IMR-90 (cell line): ENCODE results near the gene PCDHB8. TPM values are rescaled to one million over a fixed set of nuclear protein-coding genes. Genes with fewer than 3 reads are reported as not detected.

Experiments used
- ATAC-seq: fragments of 200-7000 bp; cut with Tn5 transposase; 2 replicates; pipeline ENCODE4 v1.9.1; 2020; ENCODE audit warnings: low read depth, mild to moderate bottlenecking, moderate library complexity
- BruUV-seq: library from RNA; stranded (reverse); fragments of 400-500 nt; replicated peaks from 2 replicates; lab custom pipeline; 2021; lab: Mats Ljungman, UMichigan
- CTCF ChIA-PET: fragments of 300-600 bp; formaldehyde crosslinking; extraction: SDS; loops from one replicate; lab custom pipeline; 2021; ENCODE audit warnings: antibody characterized with exemption; lab: Yijun Ruan, JAX
- POLR2A ChIA-PET: fragments of 300-600 bp; sonication (Branson Sonifier 250); formaldehyde crosslinking; loops from one replicate; lab custom pipeline; 2022; ENCODE audit warnings: antibody characterized with exemption; ENCODE audit not compliant: unreplicated experiment; lab: Charles Lee
- DNase-seq: peaks from one replicate; pipeline ENCODE4 v3.0.0; 2013
- H2AFZ ChIP-seq: replicated peaks from 2 replicates; pipeline ENCODE3; 2013; ENCODE audit warnings: low read length, mild to moderate bottlenecking; ENCODE audit not compliant: poor library complexity
- H2AK5ac ChIP-seq: 2 replicates; pipeline ENCODE4 v1.6.1; 2013; ENCODE audit warnings: low read depth, low read length, inconsistent platforms
- H2AK9ac ChIP-seq: replicated peaks from 2 replicates; pipeline ENCODE3; 2013; ENCODE audit warnings: mild to moderate bottlenecking, low read depth, low read length, moderate library complexity; ENCODE audit not compliant: poor library complexity
- H2BK120ac ChIP-seq: 2 replicates; pipeline ENCODE4 v1.6.1; 2013; ENCODE audit warnings: low read depth, low read length, inconsistent platforms
- H2BK15ac ChIP-seq: 3 replicates; pipeline ENCODE4 v1.6.1; 2013; ENCODE audit warnings: low read depth, low read length, inconsistent platforms
- H2BK20ac ChIP-seq: 2 replicates; pipeline ENCODE4 v1.6.1; 2013; ENCODE audit warnings: low read depth, mild to moderate bottlenecking, inconsistent platforms, low read length, moderate library complexity
- H2BK5ac ChIP-seq: 2 replicates; pipeline ENCODE4 v1.6.1; 2013; ENCODE audit warnings: mild to moderate bottlenecking, low read depth, low read length, inconsistent platforms; ENCODE audit not compliant: poor library complexity, severe bottlenecking
- H3K14ac ChIP-seq: replicated peaks from 2 replicates; pipeline ENCODE4 v1.6.1; 2013; ENCODE audit warnings: low read depth, low read length, inconsistent platforms
- H3K18ac ChIP-seq: 2 replicates; pipeline ENCODE4 v1.6.1; 2013; ENCODE audit warnings: low read depth, low read length, control low read depth
- H3K23ac ChIP-seq: 2 replicates; pipeline ENCODE4 v1.6.1; 2013; ENCODE audit warnings: low read depth, low read length, inconsistent platforms
- H3K27ac ChIP-seq: 2 replicates; pipeline ENCODE4 v1.5.1; 2013; ENCODE audit warnings: mild to moderate bottlenecking, control low read depth, low read length; ENCODE audit not compliant: insufficient read depth
- H3K27me3 ChIP-seq: 2 replicates; pipeline ENCODE4 v1.6.1; 2013; ENCODE audit warnings: low read length; ENCODE audit not compliant: control insufficient read depth, insufficient read depth
- H3K36me3 ChIP-seq: 2 replicates; pipeline ENCODE4 v1.6.1; 2013; ENCODE audit warnings: low read length, mixed read lengths; ENCODE audit not compliant: control insufficient read depth, insufficient read depth
- H3K4ac ChIP-seq: 2 replicates; pipeline ENCODE4 v1.6.1; 2013; ENCODE audit warnings: low read depth, low read length, inconsistent platforms
- H3K4me1 ChIP-seq: 2 replicates; pipeline ENCODE4 v1.6.1; 2013; ENCODE audit warnings: low read length, mixed read lengths; ENCODE audit not compliant: control insufficient read depth, insufficient read depth
- H3K4me2 ChIP-seq: 2 replicates; pipeline ENCODE4 v1.6.1; 2013; ENCODE audit warnings: low read depth, mild to moderate bottlenecking, control low read depth, low read length, moderate library complexity
- H3K4me3 ChIP-seq: 2 replicates; pipeline ENCODE4 v1.5.1; 2013; ENCODE audit warnings: low read depth, mild to moderate bottlenecking, control low read depth, low read length, moderate library complexity; ENCODE audit not compliant: insufficient read depth
- H3K56ac ChIP-seq: 2 replicates; pipeline ENCODE4 v1.6.1; 2013; ENCODE audit warnings: low read length, inconsistent platforms; ENCODE audit not compliant: insufficient read depth; ENCODE audit errors: extremely low read depth
- H3K79me1 ChIP-seq, 2 experiments: 2 replicates each; pipeline ENCODE4 v1.6.1; 2013; ENCODE audit warnings: low read length in 2 of 2, inconsistent platforms in 1 of 2, low read depth in 1 of 2
- H3K9ac ChIP-seq: 2 replicates; pipeline ENCODE4 v1.6.1; 2013; ENCODE audit warnings: low read depth, low read length, control low read depth
- H3K9me1 ChIP-seq: 2 replicates; pipeline ENCODE4 v1.6.1; 2013; ENCODE audit warnings: low read length, inconsistent platforms; ENCODE audit not compliant: insufficient read depth
- H3K9me3 ChIP-seq: 2 replicates; pipeline ENCODE4 v1.6.1; 2013; ENCODE audit warnings: low read length; ENCODE audit not compliant: control insufficient read depth, insufficient read depth
- H4K20me1 ChIP-seq: 2 replicates; pipeline ENCODE4 v1.6.1; 2013; ENCODE audit warnings: low read length, inconsistent platforms; ENCODE audit not compliant: insufficient read depth
- H4K5ac ChIP-seq: 2 replicates; pipeline ENCODE4 v1.6.1; 2013; ENCODE audit warnings: mild to moderate bottlenecking, low read depth, low read length, control low read depth
- H4K8ac ChIP-seq, 2 experiments: 2 replicates each; pipeline ENCODE4 v1.6.1; 2013; ENCODE audit warnings: low read depth in 2 of 2, low read length in 2 of 2, control low read depth in 1 of 2, inconsistent platforms in 1 of 2
- H4K91ac ChIP-seq: 2 replicates; pipeline ENCODE4 v1.6.1; 2013; ENCODE audit warnings: low read depth, low read length, inconsistent platforms; ENCODE audit not compliant: insufficient read depth
- BHLHE40 ChIP-seq: fragments of 150-350 bp; IDR thresholded peaks from 2 replicates; pipeline ENCODE4 v1.6.1; 2016; ENCODE audit warnings: mild to moderate bottlenecking, low read depth, low read length
- CEBPB ChIP-seq: IDR thresholded peaks from 2 replicates; pipeline ENCODE4 v1.6.1; 2012; ENCODE audit warnings: low read depth, low read length, improper control_type of control experiment
- CHD1 ChIP-seq: IDR thresholded peaks from 2 replicates; pipeline ENCODE4 v1.6.1; 2012; ENCODE audit warnings: low read depth, low read length, improper control_type of control experiment
- CTCF ChIP-seq: conservative IDR thresholded peaks from 2 replicates; pipeline ENCODE4 v1.5.1; 2012; ENCODE audit warnings: mild to moderate bottlenecking, low read depth, low read length, improper control_type of control experiment
- MAFK ChIP-seq: IDR thresholded peaks from 2 replicates; pipeline ENCODE4 v1.6.1; 2012; ENCODE audit warnings: low read depth, low read length, improper control_type of control experiment
- MAZ ChIP-seq: IDR thresholded peaks from 2 replicates; pipeline ENCODE4 v1.6.1; 2012; ENCODE audit warnings: low read depth, mild to moderate bottlenecking, low read length, improper control_type of control experiment, moderate library complexity, borderline replicate concordance
- MXI1 ChIP-seq: IDR thresholded peaks from 2 replicates; pipeline ENCODE4 v1.6.1; 2012; ENCODE audit warnings: low read depth, mild to moderate bottlenecking, low read length, moderate library complexity, borderline replicate concordance
- NFE2L2 ChIP-seq: fragments of 150-350 bp; IDR thresholded peaks from 2 replicates; pipeline ENCODE4 v1.6.1; 2016; ENCODE audit warnings: low read depth, mild to moderate bottlenecking, low read length
- POLR2A ChIP-seq: IDR thresholded peaks from 2 replicates; pipeline ENCODE4 v1.6.1; 2012; ENCODE audit warnings: mild to moderate bottlenecking, low read depth, low read length
- RAD21 ChIP-seq: IDR thresholded peaks from 2 replicates; pipeline ENCODE4 v1.6.1; 2012; ENCODE audit warnings: low read length, improper control_type of control experiment
- RCOR1 ChIP-seq: IDR thresholded peaks from 2 replicates; pipeline ENCODE4 v1.6.1; 2012; ENCODE audit warnings: mild to moderate bottlenecking, low read length, improper control_type of control experiment; ENCODE audit not compliant: insufficient replicate concordance
- RFX5 ChIP-seq: IDR thresholded peaks from 2 replicates; pipeline ENCODE4 v1.8.0; 2012; ENCODE audit warnings: low read depth, mild to moderate bottlenecking, low read length, moderate library complexity
- SMC3 ChIP-seq: fragments of 150-350 bp; IDR thresholded peaks from 2 replicates; pipeline ENCODE4 v1.6.1; 2016; ENCODE audit warnings: low read depth, mild to moderate bottlenecking, antibody characterized with exemption, low read length, moderate library complexity
- USF2 ChIP-seq: fragments of 150-350 bp; IDR thresholded peaks from 2 replicates; pipeline ENCODE4 v1.6.1; 2017; ENCODE audit warnings: mild to moderate bottlenecking, antibody characterized with exemption, low read length, low read depth
- WGBS, 2 experiments: methylation state at CpG; one replicate each; pipeline versions ENCODE4 v1.1.5 to v1.1.7; 2013; ENCODE audit warnings: missing lambda C conversion rate in 2 of 2; ENCODE audit not compliant: insufficient read length in 1 of 2; ENCODE audit errors: extremely low coverage in 2 of 2; 5-methylcytosine and 5-hydroxymethylcytosine counted together
- dilution Hi-C: fragments of 300-500 bp; cut with HindIII; formaldehyde crosslinking; loops from one replicate; pipeline ENCODE4 v1.14.3; 2018; ENCODE audit warnings: low sequenced_read_pairs; ENCODE audit not compliant: unreplicated experiment
- in situ Hi-C: fragments of 300-500 bp; cut with MboI; formaldehyde crosslinking; loops from 3 replicates; pipeline ENCODE4 v1.14.3; 2019; ENCODE audit warnings: low sequenced_read_pairs, inconsistent platforms, mixed read lengths
- intact Hi-C: fragments of 100-400 bp; cut with micrococcal nuclease; formaldehyde crosslinking; loops from 2 replicates; pipeline ENCODE4 v1.10.0; 2022
- polyA plus RNA-seq, 3 experiments: library from polyadenylated mRNA; depleted of rRNA; stranded (reverse); fragments of >200 nt; gene quantifications; 2 replicates each; pipeline ENCODE4 v1.2.3, GENCODE V29; 2012; ENCODE audit warnings: low replicate concordance in 1 of 3
- total RNA-seq: library from RNA; depleted of rRNA; stranded (reverse); fragments of >200 nt; gene quantifications from 2 replicates; pipeline ENCODE4 v1.2.3, GENCODE V29; 2012
- TF ChIP-seq, protein P1 (sequence below): fragments of 150-350 bp; IDR thresholded peaks from 2 replicates; pipeline ENCODE4 v1.6.1; 2016; ENCODE audit warnings: low read depth, mild to moderate bottlenecking, low read length, moderate library complexity, borderline replicate concordance

PCDHB8 gene
- total and polyA plus RNA-seq, 2 of the 4 experiments (the other 2 are of a cell fraction) = 0.07 to 0.18 TPM

DNA sequence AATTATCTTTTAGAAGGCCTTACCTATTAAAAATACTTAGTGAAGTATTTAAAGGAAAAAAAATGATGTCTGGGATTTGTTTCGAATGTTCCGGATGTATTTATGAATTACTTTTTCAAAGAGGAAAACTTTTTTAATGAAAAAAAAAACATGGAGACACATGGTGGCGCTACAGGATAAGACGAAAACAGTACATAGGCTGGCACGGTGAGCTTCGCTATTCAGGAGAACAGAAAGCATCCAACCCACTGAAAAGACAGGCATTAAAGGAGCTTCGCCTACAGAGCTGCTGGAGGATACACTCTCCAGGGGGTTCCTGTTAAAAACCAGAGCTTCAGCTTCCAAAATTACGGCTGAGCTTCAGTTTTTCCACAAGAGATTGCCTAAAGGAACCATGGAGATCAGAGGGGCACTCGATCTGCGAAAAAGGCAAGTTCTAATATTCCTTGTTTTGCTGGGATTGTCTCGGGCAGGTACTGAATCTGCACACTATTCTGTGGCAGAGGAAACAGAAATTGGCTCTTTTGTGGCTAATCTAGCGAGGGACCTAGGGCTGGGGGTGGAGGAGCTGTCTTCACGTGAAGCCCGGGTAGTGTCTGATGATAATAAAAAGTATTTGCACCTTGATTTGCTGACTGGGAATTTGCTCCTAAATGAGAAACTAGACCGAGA lies 45.7 kb downstream of the PCDHB8 start, which contains the start of gene PCDHB14:
Gene PCDHB14, plus strand, starts transcription at position 232 of the 672 bp plus-strand sequence. Its CDS starts 163 bp downstream, at position 395.
- CTCF ChIA-PET = interaction anchor here (0.6 to 2.4 kb wide), 5 partner anchors 148 to 341 kb away, joined by 3 to 8 read pairs (median 4); no protein-coding TSS in a partner anchor
- intact Hi-C loops (loop anchor here (1.0 kb wide), 1 partner anchor 341 kb away; no protein-coding TSS in a partner anchor), dilution Hi-C loops (no loop called here), in situ Hi-C loops (no loop called here)
- Histone ChIP-seq H3K9ac (peak within 1 kb of the TSS; percentile 68; the same call in 1 of the 2 replicates), H2BK5ac (no peak within 1 kb of the TSS), H2AFZ (no peak within 1 kb of the TSS), H2BK20ac (no peak within 1 kb of the TSS), H3K4me3 (peak within 1 kb of the TSS; percentile 48), H3K27ac (no peak within 1 kb of the TSS), H2BK120ac (no peak within 1 kb of the TSS), H3K4me1 (no peaks in the 10 kb centered on the region), H2AK9ac (no peak within 1 kb of the TSS), H3K18ac (no peak within 1 kb of the TSS), H4K8ac (no peak within 1 kb of the TSS), H3K9me3 (peaks cover 22% of the 10 kb centered on the region), H3K27me3 (no peaks in the 10 kb centered on the region), H3K9me1 (no peaks in the 10 kb centered on the region), H3K14ac (no peak within 1 kb of the TSS), H4K5ac (no peak within 1 kb of the TSS), H4K20me1 (no peaks in the 10 kb centered on the region), H3K79me1 (no peaks in the 10 kb centered on the region), H4K91ac (no peak within 1 kb of the TSS), H3K23ac (no peak within 1 kb of the TSS), H2BK15ac (no peak within 1 kb of the TSS), H3K4ac (no peak within 1 kb of the TSS), H3K56ac (no peak within 1 kb of the TSS), H3K36me3 (no peaks in the 10 kb centered on the region), H3K4me2 (peak within 1 kb of the TSS; percentile 77), H2AK5ac (no peak within 1 kb of the TSS)
- peak; percentile 69 for ATAC-seq
- POLR2A ChIA-PET = no interaction called here
- 0% methylated on average over 1 of the region's 15 CpGs; no CpG with 5 or more reads in 1 of the 2 experiments for WGBS, 2 experiments
- BruUV-seq = no TSS peak
- DNase-seq = peak; percentile 20
- TF ChIP-seq MAFK = no peak
- TF ChIP-seq CTCF = peak; percentile 34
- no peak for TF ChIP-seq CHD1
- TF ChIP-seq NFE2L2 = no peak
- TF ChIP-seq RFX5 = no peak
- TF ChIP-seq MAZ = no peak
- no peak for TF ChIP-seq USF2
- TF ChIP-seq RCOR1 = no peak
- peak; percentile 33 for TF ChIP-seq RAD21
- no peak for TF ChIP-seq CEBPB
- no peak for TF ChIP-seq SMC3
- TF ChIP-seq, protein P1, sequence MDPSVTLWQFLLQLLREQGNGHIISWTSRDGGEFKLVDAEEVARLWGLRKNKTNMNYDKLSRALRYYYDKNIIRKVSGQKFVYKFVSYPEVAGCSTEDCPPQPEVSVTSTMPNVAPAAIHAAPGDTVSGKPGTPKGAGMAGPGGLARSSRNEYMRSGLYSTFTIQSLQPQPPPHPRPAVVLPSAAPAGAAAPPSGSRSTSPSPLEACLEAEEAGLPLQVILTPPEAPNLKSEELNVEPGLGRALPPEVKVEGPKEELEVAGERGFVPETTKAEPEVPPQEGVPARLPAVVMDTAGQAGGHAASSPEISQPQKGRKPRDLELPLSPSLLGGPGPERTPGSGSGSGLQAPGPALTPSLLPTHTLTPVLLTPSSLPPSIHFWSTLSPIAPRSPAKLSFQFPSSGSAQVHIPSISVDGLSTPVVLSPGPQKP = no peak
- no peak for TF ChIP-seq MXI1
- no peak for TF ChIP-seq POLR2A
- TF ChIP-seq BHLHE40 = no peak
